ENCODE data around the gene ZNF429. TPM values are rescaled to one million over a fixed set of nuclear protein-coding genes. Genes with fewer than 3 reads are reported as not detected.
"Not testable (repeated sequence)": the region's sequence is repeated elsewhere in the genome, so short reads cannot be mapped to it uniquely, and the experiment has no call there.

The ZNF429 gene
- total RNA-seq, 1 experiment from 2014 or later = 0.66 TPM

GRCh38 chr19:21508198-21508597, 2.8 kb downstream of the ZNF429 start:
- CTCF ChIA-PET = no interaction called here
- BruUV-seq (replicated peaks) = no TSS peak
- H3K9me2 ChIP-seq (replicated peaks; ENCODE audit: low read length) = no peaks in the 10 kb centered on the region

GRCh38 chr19:21511058-21511457, 5.7 kb downstream of the ZNF429 start:
- H3K79me2 ChIP-seq (ENCODE audit: low read length); ATAC-seq; H3K4me2 ChIP-seq (ENCODE audit: low read length); H3K4me1 ChIP-seq (ENCODE audit: insufficient read depth, low read length); H4K20me1 ChIP-seq (ENCODE audit: low read length); CTCF ChIA-PET; H3K9ac ChIP-seq (ENCODE audit: low read length); H3K27ac ChIP-seq (ENCODE audit: low read length); H3K27me3 ChIP-seq (ENCODE audit: low read length); POLR2A ChIA-PET (ENCODE audit: unreplicated experiment); H3F3A ChIP-seq (ENCODE audit: low read length, unreplicated experiment); DNase-seq; H3K4me3 ChIP-seq (ENCODE audit: low read length); BruUV-seq (replicated peaks); intact Hi-C loops (cut with micrococcal nuclease); H3K9me2 ChIP-seq (replicated peaks; ENCODE audit: low read length); H2AFZ ChIP-seq (ENCODE audit: low read length): not testable (repeated sequence)
- H3K9me3 ChIP-seq (ENCODE audit: low read length) = 0 out of 2 replicates have a peak, but pooled peaks cover 12% of the 10 kb centered on the region
- peaks cover 12% of the 10 kb centered on the region; the same call in 1 of the 2 replicates for H3K36me3 ChIP-seq (ENCODE audit: low read depth, low read length)

More at GRCh38 chr19:21508198-21508597, 2.8 kb downstream of the ZNF429 start:
- DNase-seq = no peak
- Histone ChIP-seq H3K9ac (ENCODE audit: low read length) (no peak overlapping the region), H3K4me1 (ENCODE audit: insufficient read depth, low read length) (no peaks in the 10 kb centered on the region; the same call in 1 of the 2 replicates), H3F3A (ENCODE audit: low read length, unreplicated experiment) (no peaks in the 10 kb centered on the region), H3K36me3 (ENCODE audit: low read depth, low read length) (peaks cover 12% of the 10 kb centered on the region; the same call in 1 of the 2 replicates), H3K4me2 (ENCODE audit: low read length) (no peak overlapping the region), H3K27me3 (ENCODE audit: low read length) (no peaks in the 10 kb centered on the region), H2AFZ (ENCODE audit: low read length) (no peak overlapping the region), H3K27ac (ENCODE audit: low read length) (no peak overlapping the region), H3K79me2 (ENCODE audit: low read length) (0 out of 2 replicates have a peak, but pooled peaks cover 4% of the 10 kb centered on the region), H4K20me1 (ENCODE audit: low read length) (no peaks in the 10 kb centered on the region), H3K9me3 (ENCODE audit: low read length) (0 out of 2 replicates have a peak, but pooled peaks cover 16% of the 10 kb centered on the region), H3K4me3 (ENCODE audit: low read length) (no peak overlapping the region)
- POLR2A ChIA-PET (ENCODE audit: unreplicated experiment) = no interaction called here
- no peak for TF ChIP-seq EZH2 (IDR thresholded peaks at IDR 0.05; ENCODE audit: low read length, unreplicated experiment)
- TF ChIP-seq EZH2phosphoT487 (IDR thresholded peaks at IDR 0.05; ENCODE audit: borderline replicate concordance, low read length) = no peak
- TF ChIP-seq CTCF (conservative IDR thresholded peaks at IDR 0.05; ENCODE audit: low read depth, low read length) = no peak
- no peak for ATAC-seq
- intact Hi-C loops (cut with micrococcal nuclease) = no loop called here

- H3K4me1 ChIP-seq (ENCODE audit: insufficient read depth, low read length); H3K9me2 ChIP-seq (replicated peaks; ENCODE audit: low read length); H3K36me3 ChIP-seq (ENCODE audit: low read depth, low read length); H3K79me2 ChIP-seq (ENCODE audit: low read length); H3K27ac ChIP-seq (ENCODE audit: low read length); ATAC-seq; H3F3A ChIP-seq (ENCODE audit: low read length, unreplicated experiment); H4K20me1 ChIP-seq (ENCODE audit: low read length); CTCF ChIA-PET; H3K4me2 ChIP-seq (ENCODE audit: low read length); intact Hi-C loops (cut with micrococcal nuclease); H3K4me3 ChIP-seq (ENCODE audit: low read length); H3K9ac ChIP-seq (ENCODE audit: low read length); POLR2A ChIA-PET (ENCODE audit: unreplicated experiment); H3K27me3 ChIP-seq (ENCODE audit: low read length); H2AFZ ChIP-seq (ENCODE audit: low read length); DNase-seq; BruUV-seq (replicated peaks): not testable (repeated sequence)
- peaks cover 18% of the 10 kb centered on the region for H3K9me3 ChIP-seq (ENCODE audit: low read length)
Measured at GRCh38 chr19:21512609-21513008, 7.2 kb downstream of the ZNF429 start.

- CTCF ChIA-PET = no interaction called here
- no peaks in the 10 kb centered on the region for H3F3A ChIP-seq (ENCODE audit: low read length, unreplicated experiment)
- intact Hi-C loops (cut with micrococcal nuclease) = no loop called here
- no peaks in the 10 kb centered on the region for H3K79me2 ChIP-seq (ENCODE audit: low read length)
- no peaks in the 10 kb centered on the region for H3K27me3 ChIP-seq (ENCODE audit: low read length)
- H3K9me3 ChIP-seq (ENCODE audit: low read length) = peaks cover 13% of the 10 kb centered on the region
- POLR2A ChIA-PET (ENCODE audit: unreplicated experiment) = no interaction called here
- no peak overlapping the region for H3K27ac ChIP-seq (ENCODE audit: low read length)
- DNase-seq (no peak), ATAC-seq (no peak)
- no peak overlapping the region for H3K4me3 ChIP-seq (ENCODE audit: low read length)
- no peak for TF ChIP-seq CTCF (conservative IDR thresholded peaks at IDR 0.05; ENCODE audit: low read depth, low read length)
- TF ChIP-seq EZH2phosphoT487 (IDR thresholded peaks at IDR 0.05; ENCODE audit: borderline replicate concordance, low read length) = no peak
- TF ChIP-seq EZH2 (IDR thresholded peaks at IDR 0.05; ENCODE audit: low read length, unreplicated experiment) = no peak
- H3K36me3 ChIP-seq (ENCODE audit: low read depth, low read length) = peaks cover under 1% of the 10 kb centered on the region; the same call in 1 of the 2 replicates
- H3K9ac ChIP-seq (ENCODE audit: low read length) = no peak overlapping the region
- BruUV-seq (replicated peaks) = no TSS peak
- no peaks in the 10 kb centered on the region for H3K4me1 ChIP-seq (ENCODE audit: insufficient read depth, low read length)
- H2AFZ ChIP-seq (ENCODE audit: low read length) = no peak overlapping the region
- H3K4me2 ChIP-seq (ENCODE audit: low read length) = no peak overlapping the region
- no peaks in the 10 kb centered on the region for H3K9me2 ChIP-seq (replicated peaks; ENCODE audit: low read length)
- no peaks in the 10 kb centered on the region for H4K20me1 ChIP-seq (ENCODE audit: low read length)
Measured at GRCh38 chr19:21513651-21514050, 8.2 kb downstream of the ZNF429 start.
